Stimulated activated memory B cell treated with anti-CD40 and anti-IgM and Interleukin-4, amounts not matched to agents 10 μg/mL and 1 μg/mL and 100 μg/mL, for 72 hours (primary cell): ENCODE data around the gene TSPEAR.
A peak's percentile ranks its signal among the peaks of the same experiment; 100 is the strongest.

Source experiments
- ATAC-seq: fragments of 150-1000 bp; cut with Tn5 transposase; 2 replicates; pipeline ENCODE4 v1.10.0; 2021
- H3K27ac Mint-ChIP-seq: one replicate; pipeline ENCODE4 v1.8.0; 2022; ENCODE audit warnings: mild to moderate bottlenecking, mixed read lengths
- H3K27me3 Mint-ChIP-seq: one replicate; pipeline ENCODE4 v1.8.0; 2022; ENCODE audit warnings: mixed read lengths
- H3K36me3 Mint-ChIP-seq: one replicate; pipeline ENCODE4 v1.8.0; 2022; ENCODE audit warnings: mixed read lengths
- H3K4me1 Mint-ChIP-seq: one replicate; pipeline ENCODE4 v1.8.0; 2022; ENCODE audit warnings: mixed read lengths
- H3K4me3 Mint-ChIP-seq: one replicate; pipeline ENCODE4 v1.8.0; 2022; ENCODE audit warnings: mild to moderate bottlenecking, moderate library complexity, mixed read lengths
- H3K9me3 Mint-ChIP-seq: one replicate; pipeline ENCODE4 v1.8.0; 2022; ENCODE audit warnings: mixed read lengths

TSPEAR gene

GRCh38 chr21:44500111-44500510 is 211.3 kb downstream of the TSPEAR start:
- peaks cover 18% of the 10 kb centered on the region for H3K4me1 Mint-ChIP-seq
- no peaks in the 10 kb centered on the region for H3K9me3 Mint-ChIP-seq
- no peak overlapping the region for H3K27ac Mint-ChIP-seq
- no peaks in the 10 kb centered on the region for H3K36me3 Mint-ChIP-seq
- ATAC-seq: no peak
- H3K27me3 Mint-ChIP-seq: peaks cover 47% of the 10 kb centered on the region
- H3K4me3 Mint-ChIP-seq: no peak overlapping the region

GRCh38 chr21:44499631-44500030 is 211.7 kb downstream of the TSPEAR start:
- no peaks in the 10 kb centered on the region for H3K9me3 Mint-ChIP-seq
- H3K27ac Mint-ChIP-seq: no peak overlapping the region
- peaks cover 50% of the 10 kb centered on the region for H3K27me3 Mint-ChIP-seq
- no peaks in the 10 kb centered on the region for H3K36me3 Mint-ChIP-seq
- peak; percentile 51 for ATAC-seq
- peaks cover 18% of the 10 kb centered on the region for H3K4me1 Mint-ChIP-seq
- H3K4me3 Mint-ChIP-seq: no peak overlapping the region

GRCh38 chr21:44499211-44499560 is 212.2 kb downstream of the TSPEAR start:
- H3K4me3 Mint-ChIP-seq: no peak overlapping the region
- no peak overlapping the region for H3K27ac Mint-ChIP-seq
- H3K4me1 Mint-ChIP-seq: peaks cover 15% of the 10 kb centered on the region
- no peaks in the 10 kb centered on the region for H3K36me3 Mint-ChIP-seq
- no peaks in the 10 kb centered on the region for H3K9me3 Mint-ChIP-seq
- ATAC-seq: no peak
- peaks cover 47% of the 10 kb centered on the region for H3K27me3 Mint-ChIP-seq

GRCh38 chr21:44498280-44499210 is 212.8 kb downstream of the TSPEAR start:
- peaks cover 9% of the 10 kb centered on the region for H3K4me1 Mint-ChIP-seq

GRCh38 chr21:44497703-44498126 is 213.7 kb downstream of the TSPEAR start:
- H3K4me3 Mint-ChIP-seq: no peak overlapping the region
- H3K27ac Mint-ChIP-seq: no peak overlapping the region
- H3K9me3 Mint-ChIP-seq: peaks cover 5% of the 10 kb centered on the region
- peaks cover 45% of the 10 kb centered on the region for H3K27me3 Mint-ChIP-seq
- H3K36me3 Mint-ChIP-seq: no peaks in the 10 kb centered on the region
- no peak for ATAC-seq
- peaks cover 8% of the 10 kb centered on the region for H3K4me1 Mint-ChIP-seq

More at GRCh38 chr21:44498280-44499210, 212.8 kb downstream of the TSPEAR start:
- Mint-ChIP-seq H3K36me3 (no peaks in the 10 kb centered on the region), H3K27me3 (peaks cover 42% of the 10 kb centered on the region), H3K27ac (no peak overlapping the region), H3K4me3 (no peak overlapping the region), H3K9me3 (no peaks in the 10 kb centered on the region)
- ATAC-seq: no peak

- no peak overlapping the region for H3K4me3 Mint-ChIP-seq
- H3K27me3 Mint-ChIP-seq: peaks cover 47% of the 10 kb centered on the region
- no peak for ATAC-seq
- no peaks in the 10 kb centered on the region for H3K4me1 Mint-ChIP-seq
- peaks cover 11% of the 10 kb centered on the region for H3K9me3 Mint-ChIP-seq
- H3K27ac Mint-ChIP-seq: no peak overlapping the region
- no peaks in the 10 kb centered on the region for H3K36me3 Mint-ChIP-seq
Measured at GRCh38 chr21:44496564-44497550, 214.5 kb downstream of the TSPEAR start.

GRCh38 chr21:44495611-44496563 is 215.5 kb downstream of the TSPEAR start:
- Mint-ChIP-seq H3K4me3 (no peak overlapping the region), H3K36me3 (no peaks in the 10 kb centered on the region), H3K27me3 (peaks cover 57% of the 10 kb centered on the region), H3K9me3 (peaks cover 11% of the 10 kb centered on the region), H3K27ac (no peak overlapping the region), H3K4me1 (no peaks in the 10 kb centered on the region)
- no peak for ATAC-seq

GRCh38 chr21:44494956-44495355 is 216.4 kb downstream of the TSPEAR start:
- Mint-ChIP-seq H3K4me3 (no peak overlapping the region), H3K9me3 (peaks cover 11% of the 10 kb centered on the region), H3K27me3 (peaks cover 64% of the 10 kb centered on the region), H3K27ac (no peak overlapping the region), H3K36me3 (no peaks in the 10 kb centered on the region), H3K4me1 (no peaks in the 10 kb centered on the region)
- no peak for ATAC-seq

GRCh38 chr21:44494418-44494817 is 217.0 kb downstream of the TSPEAR start:
- Mint-ChIP-seq H3K36me3 (no peaks in the 10 kb centered on the region), H3K9me3 (peaks cover 11% of the 10 kb centered on the region), H3K27me3 (peaks cover 69% of the 10 kb centered on the region), H3K4me3 (no peak overlapping the region), H3K27ac (no peak overlapping the region), H3K4me1 (no peaks in the 10 kb centered on the region)
- ATAC-seq: no peak

- H3K27ac Mint-ChIP-seq: no peak overlapping the region
- H3K4me1 Mint-ChIP-seq: no peaks in the 10 kb centered on the region
- peaks cover 80% of the 10 kb centered on the region for H3K27me3 Mint-ChIP-seq
- no peaks in the 10 kb centered on the region for H3K36me3 Mint-ChIP-seq
- no peak for ATAC-seq
- peaks cover 12% of the 10 kb centered on the region for H3K9me3 Mint-ChIP-seq
- H3K4me3 Mint-ChIP-seq: no peak overlapping the region
Measured at GRCh38 chr21:44492567-44493385, 218.6 kb downstream of the TSPEAR start.

- Mint-ChIP-seq H3K36me3 (no peaks in the 10 kb centered on the region), H3K27ac (no peak overlapping the region), H3K4me1 (no peaks in the 10 kb centered on the region), H3K4me3 (no peak overlapping the region), H3K9me3 (peaks cover 13% of the 10 kb centered on the region), H3K27me3 (peaks cover 67% of the 10 kb centered on the region)
- ATAC-seq: no peak
Measured at GRCh38 chr21:44490816-44491215, 220.6 kb downstream of the TSPEAR start.

- H3K27ac Mint-ChIP-seq: no peak overlapping the region
- ATAC-seq: no peak
- peaks cover 67% of the 10 kb centered on the region for H3K27me3 Mint-ChIP-seq
- no peaks in the 10 kb centered on the region for H3K4me1 Mint-ChIP-seq
- no peak overlapping the region for H3K4me3 Mint-ChIP-seq
- H3K9me3 Mint-ChIP-seq: peaks cover 13% of the 10 kb centered on the region
- H3K36me3 Mint-ChIP-seq: no peaks in the 10 kb centered on the region
Measured at GRCh38 chr21:44490405-44490804, 221.0 kb downstream of the TSPEAR start.

GRCh38 chr21:44489962-44490361 is 221.4 kb downstream of the TSPEAR start:
- Mint-ChIP-seq H3K9me3 (peaks cover 13% of the 10 kb centered on the region), H3K4me3 (no peak overlapping the region), H3K27me3 (peaks cover 67% of the 10 kb centered on the region), H3K4me1 (no peaks in the 10 kb centered on the region), H3K36me3 (no peaks in the 10 kb centered on the region), H3K27ac (no peak overlapping the region)
- ATAC-seq: no peak

- Mint-ChIP-seq H3K4me3 (no peak overlapping the region), H3K27me3 (peaks cover 69% of the 10 kb centered on the region), H3K36me3 (no peaks in the 10 kb centered on the region), H3K9me3 (peaks cover 9% of the 10 kb centered on the region), H3K4me1 (no peaks in the 10 kb centered on the region), H3K27ac (no peak overlapping the region)
- ATAC-seq: no peak
Measured at GRCh38 chr21:44487831-44488230, 223.5 kb downstream of the TSPEAR start.
